ENCODE data around the gene RANBP3.

Gene RANBP3

GRCh38 chr19:6000228-6000847 is 22.4 kb upstream of the RANBP3 start:
- Histone ChIP-seq H2AFZ (ENCODE audit: low read length) (no peak overlapping the region), H3K4me3 (ENCODE audit: low read length) (no peak overlapping the region)

GRCh38 chr19:5999693-6000092 is 21.8 kb upstream of the RANBP3 start:
- H3K4me2 ChIP-seq (ENCODE audit: low read depth, low read length): no peak overlapping the region
- TF ChIP-seq CTCF (IDR thresholded peaks at IDR 0.05; ENCODE audit: low read length) (no peak), EZH2 (optimal IDR thresholded peaks at IDR 0.05; ENCODE audit: low read depth, low read length) (no peak), EZH2phosphoT487 (IDR thresholded peaks at IDR 0.05; ENCODE audit: low read length) (no peak)
- no peak overlapping the region for H2AFZ ChIP-seq (ENCODE audit: low read length)
- no peaks in the 10 kb centered on the region for H4K20me1 ChIP-seq (ENCODE audit: insufficient read depth, low read length)
- H3K27me3 ChIP-seq (replicated peaks; ENCODE audit: insufficient read depth, low read length): peaks cover 94% of the 10 kb centered on the region
- no peak overlapping the region for H3K4me3 ChIP-seq (ENCODE audit: low read length)
- H3K36me3 ChIP-seq (replicated peaks; ENCODE audit: insufficient read depth, low read length): no peaks in the 10 kb centered on the region
- no peaks in the 10 kb centered on the region for H3K9me3 ChIP-seq (replicated peaks; ENCODE audit: insufficient read depth, low read length)
- H3K79me2 ChIP-seq (ENCODE audit: low read length): no peaks in the 10 kb centered on the region
- H3K27ac ChIP-seq (ENCODE audit: low read length): no peak overlapping the region
- no peaks in the 10 kb centered on the region for H3F3A ChIP-seq (ENCODE audit: insufficient read depth, low read length)
- no peaks in the 10 kb centered on the region for H3K4me1 ChIP-seq (ENCODE audit: low read length)
- DNase-seq: no peak
- no peak overlapping the region for H3K9ac ChIP-seq (ENCODE audit: low read length)
- no peaks in the 10 kb centered on the region for H3K9me2 ChIP-seq (replicated peaks; ENCODE audit: insufficient read depth, low read length)

More at GRCh38 chr19:6000228-6000847, 22.4 kb upstream of the RANBP3 start:
- Histone ChIP-seq H3K9me3 (replicated peaks; ENCODE audit: insufficient read depth, low read length) (no peaks in the 10 kb centered on the region), H3K79me2 (ENCODE audit: low read length) (no peaks in the 10 kb centered on the region), H3K9ac (ENCODE audit: low read length) (no peak overlapping the region), H3K4me2 (ENCODE audit: low read depth, low read length) (no peak overlapping the region), H4K20me1 (ENCODE audit: insufficient read depth, low read length) (no peaks in the 10 kb centered on the region), H3K36me3 (replicated peaks; ENCODE audit: insufficient read depth, low read length) (no peaks in the 10 kb centered on the region), H3F3A (ENCODE audit: insufficient read depth, low read length) (no peaks in the 10 kb centered on the region), H3K4me1 (ENCODE audit: low read length) (no peaks in the 10 kb centered on the region), H3K9me2 (replicated peaks; ENCODE audit: insufficient read depth, low read length) (no peaks in the 10 kb centered on the region), H3K27ac (ENCODE audit: low read length) (no peak overlapping the region), H3K27me3 (replicated peaks; ENCODE audit: insufficient read depth, low read length) (peaks cover 94% of the 10 kb centered on the region)
- no peak for TF ChIP-seq CTCF (IDR thresholded peaks at IDR 0.05; ENCODE audit: low read length)
- no peak for TF ChIP-seq EZH2 (optimal IDR thresholded peaks at IDR 0.05; ENCODE audit: low read depth, low read length)
- TF ChIP-seq EZH2phosphoT487 (IDR thresholded peaks at IDR 0.05; ENCODE audit: low read length): no peak
- DNase-seq: no peak

- no peaks in the 10 kb centered on the region for H3F3A ChIP-seq (ENCODE audit: insufficient read depth, low read length)
- no peak overlapping the region for H3K4me2 ChIP-seq (ENCODE audit: low read depth, low read length)
- DNase-seq: no peak
- H3K9ac ChIP-seq (ENCODE audit: low read length): no peak overlapping the region
- H3K27me3 ChIP-seq (replicated peaks; ENCODE audit: insufficient read depth, low read length): peaks cover 96% of the 10 kb centered on the region
- H3K36me3 ChIP-seq (replicated peaks; ENCODE audit: insufficient read depth, low read length): no peaks in the 10 kb centered on the region
- no peaks in the 10 kb centered on the region for H3K4me1 ChIP-seq (ENCODE audit: low read length)
- no peak overlapping the region for H2AFZ ChIP-seq (ENCODE audit: low read length)
- no peaks in the 10 kb centered on the region for H4K20me1 ChIP-seq (ENCODE audit: insufficient read depth, low read length)
- TF ChIP-seq CTCF (IDR thresholded peaks at IDR 0.05; ENCODE audit: low read length) (peak; percentile 23), EZH2 (optimal IDR thresholded peaks at IDR 0.05; ENCODE audit: low read depth, low read length) (no peak)
- H3K9me3 ChIP-seq (replicated peaks; ENCODE audit: insufficient read depth, low read length): no peaks in the 10 kb centered on the region
- no peak overlapping the region for H3K27ac ChIP-seq (ENCODE audit: low read length)
- H3K4me3 ChIP-seq (ENCODE audit: low read length): no peak overlapping the region
- no peaks in the 10 kb centered on the region for H3K9me2 ChIP-seq (replicated peaks; ENCODE audit: insufficient read depth, low read length)
- H3K79me2 ChIP-seq (ENCODE audit: low read length): no peaks in the 10 kb centered on the region
Observed at GRCh38 chr19:5997371-5997770, 19.4 kb upstream of the RANBP3 start.

Data from MM.1S (cell line).